ENCODE measurements around the gene OR4K13.

Gene OR4K13, protein sequence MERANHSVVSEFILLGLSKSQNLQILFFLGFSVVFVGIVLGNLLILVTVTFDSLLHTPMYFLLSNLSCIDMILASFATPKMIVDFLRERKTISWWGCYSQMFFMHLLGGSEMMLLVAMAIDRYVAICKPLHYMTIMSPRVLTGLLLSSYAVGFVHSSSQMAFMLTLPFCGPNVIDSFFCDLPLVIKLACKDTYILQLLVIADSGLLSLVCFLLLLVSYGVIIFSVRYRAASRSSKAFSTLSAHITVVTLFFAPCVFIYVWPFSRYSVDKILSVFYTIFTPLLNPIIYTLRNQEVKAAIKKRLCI

GRCh38 chr14:20035938-20036337, at the start of gene OR4K13:
Gene OR4K13, minus strand, starts transcription at chr14:20036038. Its CDS starts 1,280 bp downstream, at chr14:20034758.
- DNase-seq: no peak

- no peak for DNase-seq
Observed at GRCh38 chr14:20059745-20060144, 23.9 kb upstream of the OR4K13 start, which contains the start of gene OR4L1. Gene OR4L1, plus strand, starts transcription at chr14:20060045. Its CDS starts 0 bp downstream, at chr14:20060045.

DNA sequence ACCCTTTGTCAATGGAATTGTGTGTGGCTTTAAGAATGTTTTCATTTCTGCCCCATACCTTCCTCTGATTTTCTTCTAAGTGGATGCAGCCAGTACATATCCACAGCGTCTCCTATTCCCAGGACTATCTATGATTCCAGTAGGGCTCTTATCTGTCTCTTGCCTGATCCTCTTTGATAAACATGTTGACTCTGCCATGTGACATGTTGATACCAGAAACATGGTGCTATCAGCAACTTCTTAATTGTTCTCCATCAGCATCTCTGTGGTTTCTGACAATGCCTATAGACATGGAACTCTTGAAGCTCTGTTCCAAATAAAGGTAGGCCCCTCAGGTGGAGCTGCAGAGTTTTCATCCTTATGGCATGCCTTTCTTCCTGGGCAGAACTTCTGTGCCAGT, 12.4 kb upstream of the OR4K13 start:
- no peak for DNase-seq

- no peak for DNase-seq
Observed at GRCh38 chr14:20044243-20044642, 8.4 kb upstream of the OR4K13 start.

DNA sequence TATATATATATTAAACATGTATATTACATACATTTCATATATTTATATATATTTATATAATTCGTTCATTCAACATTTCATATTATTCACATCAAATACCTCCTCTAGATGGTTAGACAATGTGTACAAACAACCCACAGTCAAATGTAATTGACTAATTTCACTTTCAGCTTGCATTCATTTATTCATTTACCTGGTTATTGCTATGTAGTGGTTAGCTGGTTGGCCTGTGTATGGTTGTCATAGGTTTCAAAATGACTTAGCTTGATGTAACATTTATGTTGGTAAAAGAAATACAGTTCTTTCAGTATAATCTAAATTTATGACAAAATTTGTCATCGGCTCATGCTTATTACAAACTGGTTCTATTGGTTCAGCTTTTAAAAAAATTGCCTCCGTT, 389 bp downstream of the OR4K13 start:
- no peak for DNase-seq

- no peak for DNase-seq
Observed at GRCh38 chr14:20031058-20031457, 4.8 kb downstream of the OR4K13 start.

DNA sequence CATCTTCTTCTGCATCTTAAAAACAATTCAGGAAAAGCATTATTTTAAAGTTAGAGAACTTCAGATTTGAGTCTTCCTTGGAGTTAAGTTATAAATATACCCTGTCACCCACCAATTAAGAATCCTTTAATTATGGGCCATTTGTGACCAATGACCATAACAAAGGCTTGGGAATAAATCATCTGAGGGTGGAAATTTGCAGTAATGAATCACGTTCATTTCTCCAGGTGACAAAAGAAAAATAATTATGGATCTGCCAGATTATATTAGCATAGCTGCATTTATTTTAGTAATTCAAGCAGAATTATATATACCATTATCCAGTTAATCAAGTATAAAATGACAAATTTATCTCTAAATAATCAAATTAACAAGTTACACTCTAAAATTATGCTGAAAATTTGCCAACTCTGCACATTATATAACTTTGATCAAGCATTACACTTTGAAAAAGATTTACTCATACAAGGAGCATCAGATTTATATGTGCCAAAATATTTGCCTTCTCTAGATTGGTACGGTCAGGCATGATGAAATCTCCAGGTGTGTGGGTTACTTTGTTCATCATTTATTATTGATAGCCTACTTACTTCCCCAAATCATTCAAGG, 16.5 kb downstream of the OR4K13 start, which contains the start of gene OR4K14:
Gene OR4K14, minus strand, starts transcription at position 51 of the 609 bp plus-strand sequence. CDS start 4,114 bp downstream, outside the sequence.
- no peak for DNase-seq

GRCh38 chr14:20008156-20008555, 27.7 kb downstream of the OR4K13 start:
- DNase-seq: no peak

DNA sequence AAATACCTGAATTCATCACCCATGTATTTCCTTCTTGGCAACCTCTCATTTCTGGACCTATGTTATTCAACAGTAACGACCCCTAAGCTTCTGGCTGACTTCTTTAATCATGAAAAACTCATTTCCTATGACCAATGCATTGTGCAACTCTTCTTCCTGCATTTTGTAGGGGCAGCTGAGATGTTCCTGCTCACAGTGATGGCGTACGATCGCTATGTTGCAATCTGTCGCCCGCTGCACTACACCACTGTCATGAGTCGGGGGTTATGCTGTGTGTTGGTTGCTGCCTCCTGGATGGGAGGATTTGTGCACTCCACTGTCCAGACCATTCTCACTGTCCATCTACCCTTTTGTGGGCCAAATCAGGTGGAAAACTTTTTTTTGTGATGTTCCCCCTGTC, 33.5 kb downstream of the OR4K13 start:
- no peak for DNase-seq

DNA sequence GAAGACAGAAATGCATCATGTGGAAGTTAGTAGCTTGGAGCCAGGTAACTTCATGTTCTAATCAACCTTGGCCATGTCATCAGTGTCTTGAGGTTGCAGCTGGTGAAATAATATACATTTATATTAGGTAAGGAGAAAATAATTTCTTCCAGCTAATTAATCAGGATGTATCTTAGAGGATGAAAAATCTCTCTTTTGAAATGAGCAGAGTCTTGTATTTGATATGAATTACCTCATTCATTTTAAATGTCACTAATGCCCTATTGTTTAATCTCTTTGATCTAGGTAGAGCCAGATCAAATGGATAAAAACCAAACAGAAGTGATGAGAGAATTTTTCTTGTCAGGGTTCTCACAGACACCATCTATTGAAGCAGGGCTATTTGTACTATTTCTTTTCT, 34.0 kb downstream of the OR4K13 start, which contains the start of gene OR4Q2:
Gene OR4Q2, plus strand, starts transcription at position 301 of the 400 bp plus-strand sequence.
- DNase-seq: no peak

DNA sequence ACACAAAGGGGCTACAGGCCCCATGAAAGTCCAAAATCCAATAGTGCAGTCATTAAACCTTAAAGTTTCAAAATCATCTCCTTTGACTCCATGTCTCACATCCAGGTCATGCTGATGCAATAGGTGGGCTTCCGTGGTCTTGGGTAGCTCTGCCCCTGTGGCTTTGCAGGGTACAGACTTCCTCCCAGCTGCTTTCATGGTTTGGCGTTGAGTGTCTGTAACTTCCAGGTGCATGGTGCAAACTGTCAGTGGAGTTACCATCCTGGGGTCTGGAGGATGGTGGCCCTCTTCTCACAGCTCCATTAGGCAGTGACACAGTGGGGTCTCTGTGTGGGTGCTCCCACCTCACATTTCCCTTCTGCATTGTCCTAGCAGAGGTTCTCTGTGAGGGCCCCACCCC, 42.4 kb downstream of the OR4K13 start:
- DNase-seq: no peak
